ENCODE results near the gene RPUSD4.

Gene RPUSD4

DNA sequence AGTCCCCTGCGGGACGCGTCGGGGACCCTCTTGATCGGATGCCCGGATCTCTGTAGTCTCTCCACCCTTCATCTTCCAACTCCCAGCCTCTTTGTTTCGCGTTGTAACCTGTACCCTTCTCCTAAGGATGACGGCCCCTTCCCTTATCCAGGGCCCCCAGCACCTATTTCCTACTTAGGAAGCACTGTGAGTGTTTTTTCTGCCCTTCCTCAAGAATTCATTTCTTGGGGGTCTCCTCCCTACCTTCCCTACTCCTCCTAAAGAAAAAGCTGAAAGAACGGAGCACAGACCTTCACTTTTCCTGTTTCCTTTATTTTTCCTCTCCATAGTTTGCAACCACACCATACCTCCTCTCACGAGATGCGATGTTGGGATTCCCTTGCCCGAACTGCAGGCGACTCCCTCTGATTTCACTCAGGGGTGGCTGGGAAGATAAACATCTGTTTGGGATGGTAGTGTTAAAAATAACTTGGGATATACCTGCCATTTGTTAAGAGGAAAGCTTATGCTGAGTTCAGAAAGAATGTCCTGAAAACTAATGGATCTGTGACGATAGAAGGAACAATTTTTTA, 725 bp upstream of the RPUSD4 start:
- no peak for DNase-seq

DNA sequence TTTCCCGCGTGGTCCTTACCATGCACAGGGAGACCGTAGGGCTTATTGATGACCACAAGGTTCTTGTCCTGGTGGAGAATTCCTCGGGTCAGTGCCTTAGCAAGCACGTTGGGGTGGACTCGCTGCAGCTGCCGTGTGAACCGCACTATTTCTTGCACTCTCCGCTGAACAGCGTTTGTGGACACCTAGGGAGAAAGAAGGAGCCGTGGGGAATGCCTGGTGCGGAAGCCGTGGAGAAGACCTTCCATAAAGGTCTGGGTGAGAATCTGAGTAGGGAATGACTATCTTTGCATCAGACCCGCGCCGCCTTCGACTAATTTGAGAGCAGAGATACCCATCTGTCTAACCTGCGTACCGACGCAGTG, 597 bp downstream of the RPUSD4 start:
- DNase-seq: no peak

DNA sequence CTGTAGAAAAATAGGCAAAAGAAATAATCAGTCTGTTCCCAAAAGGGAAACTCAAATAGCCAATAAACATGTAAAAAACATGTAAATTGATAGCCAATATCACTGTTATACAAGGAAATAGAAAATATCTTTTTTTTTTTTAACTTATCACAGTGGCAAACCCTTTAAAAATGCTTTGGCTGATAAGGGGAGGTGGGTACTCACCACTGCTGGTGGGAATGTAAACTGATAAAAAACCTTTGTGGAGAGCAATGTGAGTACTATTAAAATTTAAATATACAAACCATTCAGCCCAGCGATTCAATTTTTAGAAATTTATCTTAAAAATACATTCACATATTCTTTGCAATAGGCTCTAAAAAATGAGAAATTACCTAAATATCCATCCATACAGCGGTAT, 3.6 kb downstream of the RPUSD4 start:
- DNase-seq: no peak

DNA sequence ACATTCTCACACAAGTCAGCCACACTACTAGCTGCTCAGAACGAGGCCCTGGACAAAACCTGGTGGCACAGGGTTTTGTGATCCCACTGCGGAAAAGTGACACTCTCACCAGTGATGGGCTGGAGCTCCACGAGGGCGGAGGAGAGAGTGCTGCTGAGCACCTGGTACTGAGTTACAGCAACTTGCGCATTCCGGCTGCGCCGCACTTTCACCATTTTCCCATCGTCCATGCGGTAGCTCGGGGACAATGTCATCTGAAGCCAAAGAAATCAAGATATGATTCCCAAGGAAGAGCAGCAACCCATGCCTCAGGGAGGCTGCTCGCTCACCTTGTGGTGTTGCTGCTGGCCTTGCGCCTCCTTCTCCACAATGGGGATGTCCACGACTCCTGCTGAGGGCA, 6.1 kb downstream of the RPUSD4 start:
- no peak for DNase-seq

DNA sequence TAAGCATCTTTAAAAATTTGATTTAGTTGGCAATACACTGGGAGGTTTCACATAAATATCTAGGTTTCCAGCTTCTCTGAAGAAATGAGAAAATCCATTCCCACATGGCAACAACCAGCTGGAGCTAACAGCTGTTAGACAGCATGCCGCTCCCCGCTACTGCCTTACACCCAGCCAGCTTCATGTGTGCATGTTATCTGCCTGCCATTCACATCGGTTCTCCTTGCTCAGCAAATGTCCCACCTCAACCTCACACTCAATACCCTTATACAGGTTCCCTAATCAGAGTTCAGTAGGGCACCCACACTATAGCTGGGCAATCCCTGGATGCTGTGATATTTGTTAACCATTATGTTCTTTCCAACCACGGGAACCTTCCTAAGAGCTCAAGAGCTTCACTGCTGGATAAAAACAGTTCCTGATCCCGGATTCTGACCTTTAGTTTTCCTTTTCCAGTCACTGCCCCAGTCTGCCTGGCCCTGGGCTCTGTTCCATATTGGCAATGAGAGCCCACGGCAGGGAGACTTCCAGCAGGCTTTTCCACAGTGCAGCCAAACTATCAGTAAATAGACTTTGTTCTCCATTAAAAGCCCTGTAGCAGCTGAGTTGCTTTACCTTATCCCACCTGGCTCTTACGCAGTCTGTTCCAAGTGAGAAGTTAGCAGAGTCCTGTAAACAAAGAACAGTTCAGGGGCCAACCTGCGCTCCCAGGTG, 8.6 kb downstream of the RPUSD4 start:
- no peak for DNase-seq

DNA sequence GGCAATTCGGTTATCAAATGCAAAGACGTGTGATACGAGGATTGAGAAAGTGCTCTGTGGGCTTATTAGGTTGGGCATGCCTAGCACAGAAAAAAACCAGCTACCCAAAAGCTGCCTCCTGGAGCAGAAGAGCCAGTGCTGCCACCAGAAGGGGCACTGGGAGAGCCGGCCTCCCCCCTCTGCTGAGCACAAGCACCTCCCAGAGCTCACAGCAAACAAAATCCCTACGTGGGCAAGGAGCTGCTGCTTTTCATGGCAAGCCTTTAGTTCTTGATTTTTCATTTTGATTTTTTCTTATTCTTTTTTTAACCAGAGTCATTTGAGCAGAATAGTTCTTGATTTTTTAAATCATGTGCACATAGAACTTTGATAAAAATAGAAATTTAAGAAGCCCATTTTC, 12.8 kb downstream of the RPUSD4 start:
- DNase-seq: no peak

DNA sequence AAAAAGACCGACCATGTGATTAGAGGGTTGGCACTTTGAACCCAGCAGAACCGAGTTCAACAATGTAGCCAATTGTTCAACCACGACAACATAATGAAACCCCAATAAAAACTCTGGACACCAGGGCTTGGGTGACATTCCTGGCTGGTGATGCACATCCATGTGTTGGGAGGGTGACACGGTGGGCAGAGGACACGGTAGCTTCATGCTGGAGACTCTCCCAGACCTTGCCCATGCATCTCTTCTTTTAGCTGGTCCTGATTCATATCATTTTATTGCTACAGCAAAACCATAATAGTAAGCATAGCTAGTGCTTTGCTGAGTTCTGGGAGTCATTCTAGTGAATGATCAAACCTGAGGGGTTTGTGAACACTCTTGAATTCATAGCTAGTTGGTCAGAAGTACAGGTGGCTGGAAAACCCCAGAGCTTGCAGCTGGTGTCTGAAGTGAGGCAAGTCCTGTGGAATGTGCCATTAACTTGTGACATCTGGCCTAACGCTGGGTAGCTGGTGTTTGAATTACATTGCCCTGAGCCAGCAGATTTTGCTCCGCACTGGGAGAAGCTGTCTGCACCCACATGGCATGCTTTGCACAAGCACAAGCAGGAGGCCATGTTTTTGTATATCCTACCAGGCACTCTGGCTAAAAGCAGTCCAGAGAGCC, 14.0 kb downstream of the RPUSD4 start:
- DNase-seq: no peak

DNA sequence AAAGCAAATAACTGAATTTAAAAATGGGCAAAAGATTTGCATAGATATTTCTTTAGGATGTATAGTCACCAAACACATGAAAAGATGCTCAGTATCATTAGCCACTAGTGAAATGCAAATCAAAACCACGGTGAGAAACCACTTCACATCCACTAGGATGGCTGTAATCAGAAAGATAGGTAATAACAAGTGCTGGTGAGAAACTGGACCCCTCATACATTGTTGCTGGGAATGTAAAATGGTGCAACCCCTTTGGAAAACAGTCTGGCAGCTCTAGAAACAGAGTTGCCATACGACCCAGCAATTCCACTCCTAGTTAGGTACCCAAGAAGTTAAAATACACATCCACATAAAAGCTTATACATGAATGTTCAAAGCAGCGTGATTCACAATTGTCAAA, 16.3 kb downstream of the RPUSD4 start:
- DNase-seq: no peak

DNA sequence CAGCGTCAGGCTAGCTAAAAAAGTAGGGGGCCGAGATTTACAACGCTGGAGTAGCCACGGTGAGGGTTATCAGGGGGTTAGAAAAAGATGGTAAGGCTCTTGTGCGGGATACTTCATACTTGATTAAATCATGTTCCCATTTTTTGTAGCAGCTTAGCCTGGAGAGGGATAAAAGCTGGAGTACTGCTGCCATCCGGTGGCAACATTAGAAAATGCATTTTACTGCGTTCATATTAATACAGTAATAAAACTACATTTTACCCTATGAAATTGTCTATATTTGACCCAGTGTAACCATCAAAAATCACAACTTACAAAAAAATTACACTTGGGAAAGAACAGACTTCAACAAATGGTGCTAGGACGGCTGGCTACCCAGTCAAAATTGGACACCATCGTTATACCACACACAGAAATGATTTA, 17.3 kb downstream of the RPUSD4 start:
- DNase-seq: peak; percentile 19

DNA sequence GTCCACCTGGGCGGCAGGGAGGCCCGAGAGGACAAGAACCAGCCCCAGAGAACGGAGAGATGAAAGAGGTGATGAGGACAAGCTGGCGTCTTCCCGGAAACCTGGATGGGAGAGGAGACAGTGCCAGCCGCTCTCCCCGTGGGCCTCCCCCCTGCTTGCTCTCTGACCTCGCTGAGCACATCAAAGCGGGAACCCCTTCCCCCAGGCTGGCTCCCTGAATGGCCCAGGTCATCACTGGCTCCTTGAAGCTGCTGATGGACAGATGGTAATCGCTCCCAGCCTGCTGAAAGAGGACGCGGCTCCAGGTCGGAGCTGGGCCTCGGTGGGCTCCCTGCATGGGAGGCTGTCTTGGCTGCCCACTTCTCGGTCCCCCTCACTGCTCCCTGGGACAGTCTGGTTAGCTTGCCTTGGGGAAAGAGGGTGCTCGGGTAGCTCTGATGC, 18.4 kb downstream of the RPUSD4 start:
- DNase-seq: no peak

DNA sequence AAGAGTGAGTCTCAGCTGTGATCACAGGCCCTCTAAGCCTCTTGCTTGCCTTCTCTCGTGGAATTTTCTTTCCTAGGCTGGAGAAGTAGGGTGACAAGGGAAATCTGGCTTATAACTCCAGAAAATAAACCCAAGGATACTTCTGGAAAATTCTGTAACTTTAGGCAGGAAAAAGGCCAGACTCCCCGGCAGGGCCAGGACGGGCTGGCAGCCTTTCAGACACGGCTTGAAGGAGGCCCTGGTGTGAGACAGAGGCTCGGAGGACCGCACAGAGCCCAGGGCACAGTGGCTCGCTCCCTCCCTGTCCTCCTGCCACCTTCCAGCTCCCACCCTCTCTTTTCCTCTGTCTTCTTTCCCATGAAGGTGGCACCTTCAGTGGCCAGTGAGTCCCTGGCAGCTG, 19.1 kb downstream of the RPUSD4 start:
- no peak for DNase-seq

DNA sequence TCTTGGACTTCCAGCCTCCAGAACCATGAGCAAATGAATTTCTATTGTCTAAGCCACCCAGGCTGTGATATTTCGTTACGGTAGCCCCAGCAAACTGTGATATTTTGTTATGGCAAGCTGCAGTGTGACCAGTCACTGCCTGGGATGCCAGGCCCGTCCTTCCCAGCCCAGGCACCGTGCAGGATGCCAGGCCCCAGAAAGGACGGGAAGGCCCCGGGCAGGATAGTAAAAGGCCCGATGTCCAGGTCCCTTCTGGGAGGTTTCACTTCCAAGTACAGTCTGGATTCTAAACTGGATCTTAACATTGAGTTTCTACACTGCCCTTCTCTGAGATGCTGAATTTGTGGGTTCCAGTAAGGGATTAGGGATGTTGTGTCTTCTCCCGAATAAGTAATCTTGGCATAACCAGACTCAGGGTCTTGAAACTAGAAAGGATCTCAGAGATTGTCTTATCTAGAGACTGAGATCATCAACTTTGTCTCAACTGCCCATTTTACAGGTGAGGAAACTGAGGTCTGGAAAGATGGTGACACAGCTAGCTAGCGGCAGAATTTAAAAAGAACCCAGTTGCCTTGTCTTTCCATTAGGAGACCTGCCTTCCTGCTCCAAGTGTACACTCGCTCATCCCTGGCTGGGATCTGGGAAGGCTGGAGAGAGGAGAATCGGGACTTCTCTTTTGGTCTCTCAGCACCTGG, 19.9 kb downstream of the RPUSD4 start:
- no peak for DNase-seq

DNA sequence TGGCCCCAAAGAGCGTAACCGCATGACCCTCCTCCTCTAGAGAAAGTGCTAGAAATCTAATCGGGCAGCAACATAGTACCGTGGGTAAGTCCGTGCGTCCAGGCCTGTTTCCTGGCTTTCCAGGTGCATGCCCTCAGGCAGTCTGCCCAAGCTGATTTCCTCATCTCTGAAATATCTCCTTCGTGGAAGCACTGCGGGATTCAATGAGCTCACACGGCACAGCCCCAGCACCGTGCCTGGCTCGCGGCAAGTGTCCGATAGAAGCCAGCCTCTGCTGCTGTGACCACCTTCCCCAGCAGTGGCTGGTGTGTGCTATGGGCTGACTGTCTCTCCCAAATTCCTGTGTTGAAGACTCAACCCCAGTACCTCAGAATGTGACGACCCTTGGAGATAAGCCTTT, 20.7 kb downstream of the RPUSD4 start:
- no peak for DNase-seq

DNA sequence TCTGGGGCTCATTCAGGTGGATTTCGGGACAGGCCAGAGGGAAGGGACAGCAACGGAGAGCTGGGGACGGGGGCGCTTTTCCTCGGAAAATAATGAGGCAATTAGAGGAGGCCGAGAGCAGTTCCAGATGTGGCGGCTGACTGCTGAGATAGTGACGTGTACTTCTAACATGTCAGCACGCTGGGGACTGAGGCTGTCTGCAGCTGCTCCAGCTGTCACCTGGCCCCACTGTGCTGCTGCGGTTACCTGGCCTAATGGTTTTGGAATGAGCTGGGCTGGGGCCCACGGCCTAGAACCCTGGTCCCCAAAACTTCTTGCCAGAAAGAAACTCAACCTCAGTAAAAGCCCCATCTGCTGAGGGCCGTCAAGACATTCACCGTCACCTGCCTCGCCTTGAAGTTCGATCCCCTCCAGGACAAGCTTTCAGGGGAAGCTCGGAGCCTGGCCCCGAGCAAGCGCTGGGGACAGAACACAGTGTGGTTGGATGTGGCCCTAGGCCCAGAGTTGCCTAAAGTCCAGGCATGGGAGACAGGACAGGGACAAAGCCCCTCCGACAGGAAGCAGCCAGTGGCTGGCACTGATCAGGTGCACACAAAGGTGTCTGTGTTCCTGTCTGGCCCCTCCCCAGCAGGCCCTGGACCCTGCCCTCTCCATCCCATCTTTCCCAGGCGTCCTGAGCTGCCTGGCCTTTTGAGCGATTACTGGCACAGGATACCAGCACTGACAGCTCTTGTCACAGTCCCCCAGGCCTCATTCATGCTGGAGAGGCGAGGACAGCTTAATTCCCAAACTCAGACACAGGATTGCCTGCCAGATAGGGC, 22.1 kb downstream of the RPUSD4 start:
- DNase-seq: no peak

DNA sequence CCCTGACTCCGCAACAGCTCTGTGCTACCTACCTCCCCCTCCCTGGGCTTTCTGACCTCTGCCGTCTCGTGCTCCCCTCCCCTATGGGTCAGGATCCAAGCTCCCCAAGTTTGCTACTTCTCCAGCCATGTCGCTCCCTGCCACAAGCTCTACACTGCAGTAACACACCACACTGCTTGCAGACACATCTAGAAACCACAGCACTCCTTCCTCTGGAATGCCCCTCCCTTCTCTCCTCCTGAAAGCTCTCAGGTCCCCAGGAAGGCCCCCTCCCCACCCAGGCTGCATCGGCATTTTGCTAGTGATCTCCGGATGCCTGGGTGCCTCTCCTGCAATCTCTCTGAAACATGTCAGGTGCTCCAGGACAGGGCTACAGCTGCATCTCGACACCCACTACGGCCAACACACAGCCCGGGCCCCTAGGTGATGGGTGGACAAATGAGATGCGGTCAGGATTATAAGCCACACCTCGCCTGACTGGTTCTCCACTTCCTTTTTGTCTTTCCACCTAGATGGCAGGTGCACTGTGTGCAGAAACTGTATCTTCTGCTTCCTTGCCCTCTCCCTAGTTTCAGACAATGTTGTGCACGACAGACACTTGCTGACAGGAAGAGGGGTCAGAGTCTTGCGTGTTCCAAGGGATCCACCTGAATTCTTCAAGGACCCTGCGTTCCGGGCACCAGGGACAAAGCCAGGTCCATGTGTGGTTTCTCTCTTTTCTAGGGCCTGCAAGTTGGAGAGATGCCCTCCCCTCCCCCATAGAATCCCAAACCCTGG, 22.9 kb downstream of the RPUSD4 start:
- DNase-seq: no peak

DNA sequence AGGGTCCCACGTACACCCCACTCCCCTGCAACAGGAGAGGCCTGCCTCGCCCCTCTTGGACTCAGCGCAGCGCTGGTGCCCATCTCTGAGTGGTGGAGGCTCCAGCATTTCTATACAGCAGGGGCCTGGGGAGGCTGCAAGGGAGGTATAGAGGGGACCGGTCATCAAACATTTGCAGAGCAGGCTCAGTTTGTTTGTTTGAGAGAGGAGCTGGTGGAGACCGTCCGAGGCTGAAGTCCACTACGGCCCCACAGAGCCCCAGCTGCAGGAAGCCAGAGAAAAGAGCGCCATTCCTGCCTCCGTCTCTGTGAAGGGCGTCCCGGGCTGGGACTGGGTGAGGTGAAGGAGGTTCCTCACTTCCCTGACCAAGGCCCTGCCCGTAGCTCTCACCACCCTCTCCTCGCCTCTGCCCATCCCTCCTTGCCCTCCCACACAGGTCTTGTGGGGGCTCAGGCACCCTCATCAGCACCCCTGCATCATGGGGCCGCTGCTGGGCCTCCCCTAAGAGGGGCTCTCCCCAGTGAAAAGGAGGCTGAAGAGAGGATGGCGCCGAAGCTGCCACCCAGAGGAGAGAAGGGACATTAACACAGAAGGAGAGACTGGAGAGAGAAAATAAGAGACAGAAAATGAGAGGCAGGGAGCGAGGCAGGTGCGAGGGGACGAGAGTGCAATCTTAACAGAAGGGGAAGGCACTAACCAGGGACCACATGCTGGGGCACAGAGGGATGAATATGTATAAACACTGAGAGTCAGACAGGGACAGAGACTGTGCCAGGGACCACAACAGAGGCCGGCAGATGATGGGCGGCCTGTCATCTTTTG, 24.5 kb downstream of the RPUSD4 start:
- DNase-seq: no peak

DNA sequence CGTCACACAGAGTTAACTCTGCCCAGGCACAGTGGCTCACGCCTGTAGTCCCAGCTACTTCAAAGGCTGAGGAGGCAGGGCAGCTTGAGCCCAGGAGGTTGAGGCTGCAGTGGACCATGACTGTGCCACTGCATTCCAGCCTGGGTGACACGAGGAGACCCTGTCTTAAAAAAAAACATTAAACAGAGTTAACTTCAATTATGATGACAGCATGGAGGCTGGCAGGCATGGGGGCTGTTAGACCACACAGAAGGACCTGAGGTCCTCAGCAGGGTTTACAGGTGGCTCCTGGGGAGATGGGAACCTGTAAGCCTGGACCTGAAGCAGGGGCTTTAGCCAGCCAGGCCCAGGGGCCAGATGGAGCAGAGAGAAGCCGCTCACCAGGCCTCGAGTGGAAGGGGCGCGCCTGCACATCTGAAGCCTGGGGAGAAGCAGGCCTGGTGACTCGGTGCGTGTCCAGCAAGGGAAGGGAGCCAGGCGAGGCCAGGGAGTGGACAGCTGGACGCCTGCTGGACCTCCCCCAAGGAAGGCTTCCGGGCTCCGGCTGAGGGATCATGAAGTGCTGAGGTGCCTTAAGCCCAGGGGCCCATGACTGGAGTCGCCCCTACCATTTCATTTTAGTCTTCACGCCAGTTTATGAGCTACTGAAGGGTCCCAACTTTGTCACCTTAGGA, 25.3 kb downstream of the RPUSD4 start:
- no peak for DNase-seq

DNA sequence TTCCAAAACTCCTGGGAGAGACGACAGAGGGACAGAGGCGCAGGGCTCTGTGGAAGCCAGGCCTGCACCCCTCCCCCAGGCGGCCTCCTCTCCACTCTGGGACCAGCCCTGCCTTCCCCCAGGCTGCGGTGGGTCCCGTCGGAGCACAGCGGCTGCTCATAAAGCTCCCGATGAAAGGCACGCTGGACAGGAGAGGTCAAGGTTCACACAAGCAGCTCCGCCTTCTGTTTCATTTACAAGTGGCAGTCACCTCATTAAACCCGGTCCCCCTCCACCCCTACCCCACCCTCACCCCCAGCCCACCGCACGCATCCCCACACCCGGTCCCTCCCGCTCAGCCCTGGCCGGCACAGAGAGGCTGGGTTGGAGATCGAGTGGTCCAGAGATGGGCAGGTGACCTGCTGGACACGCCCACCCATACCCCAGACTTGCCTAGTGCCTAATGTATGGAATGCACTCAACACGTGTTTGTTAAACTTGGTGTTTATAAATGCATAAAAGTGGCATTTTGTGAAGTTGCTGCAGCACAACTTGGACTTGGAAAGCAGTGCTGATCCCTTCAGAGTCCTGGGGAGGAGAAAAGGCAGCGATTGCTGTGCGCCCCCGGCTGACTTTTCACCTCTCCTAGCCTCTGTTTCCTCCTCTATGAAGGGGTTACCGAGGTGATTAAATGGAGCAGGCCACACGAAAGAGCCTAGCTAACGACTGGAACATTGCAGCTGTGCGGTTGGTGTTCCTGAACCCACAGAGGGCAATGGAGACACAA, 26.0 kb downstream of the RPUSD4 start:
- no peak for DNase-seq

DNA sequence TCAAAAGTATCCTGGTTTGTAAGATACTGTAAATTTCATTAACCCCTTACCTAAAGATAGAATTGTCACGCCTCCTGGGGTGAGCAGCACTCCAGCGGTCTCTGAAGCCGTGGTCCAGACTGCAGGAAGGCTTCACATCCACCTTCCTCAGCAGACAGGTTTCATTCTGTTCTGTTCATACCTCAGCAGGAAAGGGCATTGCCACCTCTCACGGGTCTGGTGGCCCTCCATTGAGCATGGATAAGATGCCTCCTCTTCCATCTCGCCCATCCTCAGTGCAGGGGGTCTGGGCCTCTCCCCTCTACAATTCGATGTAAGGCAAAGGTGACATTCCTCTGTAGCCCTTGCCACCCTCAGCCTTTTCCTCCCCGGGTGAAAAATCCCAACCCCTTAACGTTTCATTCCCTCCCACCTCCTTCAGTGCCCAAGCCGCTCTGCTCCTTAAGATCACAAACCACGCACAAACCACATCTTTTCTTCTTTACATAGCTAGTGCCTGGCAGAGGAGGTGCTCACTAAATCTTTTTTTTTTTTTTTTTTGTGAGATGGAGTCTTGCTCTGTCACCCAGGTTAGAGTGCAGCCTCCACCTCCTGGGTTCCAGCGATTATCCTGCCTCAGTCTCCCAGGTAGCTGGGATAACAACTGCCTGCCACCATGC, 28.5 kb downstream of the RPUSD4 start:
- DNase-seq: no peak
